Stimulated activated CD8-positive, alpha-beta memory T cell treated with anti-CD3 and anti-CD28 coated beads, Interleukin-12 subunit alpha, Interleukin-12 subunit beta, amount 100 ng/mL, for 4 hours (primary cell): ENCODE measurements around the gene CDK17.
"Not testable (repeated sequence)": the region's sequence is repeated elsewhere in the genome, so short reads cannot be mapped to it uniquely, and the experiment has no call there.

Experiments
- DNase-seq: peaks from one replicate; pipeline ENCODE4 v3.0.0-alpha.2; 2020; ENCODE audit warnings: low read depth

The CDK17 gene

GRCh38 chr12:96387981-96388380, 12.3 kb downstream of the CDK17 start:
- no peak for DNase-seq

GRCh38 chr12:96386794-96387193, 13.4 kb downstream of the CDK17 start:
- DNase-seq = no peak

- no peak for DNase-seq
Measured at GRCh38 chr12:96383991-96384390, 16.2 kb downstream of the CDK17 start.

- no peak for DNase-seq
Measured at GRCh38 chr12:96383371-96383770, 16.9 kb downstream of the CDK17 start.

- not testable (repeated sequence) for DNase-seq
Measured at GRCh38 chr12:96379743-96380142, 20.5 kb downstream of the CDK17 start.

- DNase-seq = no peak
Measured at GRCh38 chr12:96378319-96378718, 21.9 kb downstream of the CDK17 start.

- no peak for DNase-seq
Measured at GRCh38 chr12:96376865-96377264, 23.4 kb downstream of the CDK17 start.

GRCh38 chr12:96375841-96376604, 24.2 kb downstream of the CDK17 start:
- no peak for DNase-seq

GRCh38 chr12:96375170-96375569, 25.1 kb downstream of the CDK17 start:
- no peak for DNase-seq

GRCh38 chr12:96371790-96372699, 28.2 kb downstream of the CDK17 start:
- no peak for DNase-seq

GRCh38 chr12:96371138-96371789, 29.0 kb downstream of the CDK17 start:
- no peak for DNase-seq

GRCh38 chr12:96368687-96369086, 31.6 kb downstream of the CDK17 start:
- DNase-seq = no peak

- no peak for DNase-seq
Measured at GRCh38 chr12:96368233-96368632, 32.0 kb downstream of the CDK17 start.

GRCh38 chr12:96366381-96366654, 33.9 kb downstream of the CDK17 start:
- no peak for DNase-seq

GRCh38 chr12:96365604-96366380, 34.4 kb downstream of the CDK17 start:
- no peak for DNase-seq

GRCh38 chr12:96364092-96364700, 36.0 kb downstream of the CDK17 start:
- no peak for DNase-seq

GRCh38 chr12:96361074-96361473, 39.2 kb downstream of the CDK17 start:
- no peak for DNase-seq

GRCh38 chr12:96360550-96360949, 39.7 kb downstream of the CDK17 start:
- DNase-seq = no peak

- no peak for DNase-seq
Measured at GRCh38 chr12:96359328-96359727, 40.9 kb downstream of the CDK17 start.

GRCh38 chr12:96356831-96357230, 43.4 kb downstream of the CDK17 start:
- no peak for DNase-seq

- no peak for DNase-seq
Measured at GRCh38 chr12:96354844-96355534, 45.2 kb downstream of the CDK17 start.
